ENCODE measurements around the gene CPSF4L. TPM values are rescaled to one million over a fixed set of nuclear protein-coding genes. Genes with fewer than 3 reads are reported as not detected.

CPSF4L gene
- total RNA-seq, 2 experiments from 2014 or later, result not detected

GRCh38 chr17:73283250-73283649, 21.6 kb upstream of the CPSF4L start:
- POLR2A ChIA-PET, result interaction anchor here (0.7 kb wide), 2 partner anchors 23 to 58 kb away, joined by 3 read pairs; no protein-coding TSS in a partner anchor
- Histone ChIP-seq H3K4me1 (ENCODE audit: insufficient read depth, low read length, poor library complexity, severe bottlenecking) (no peaks in the 10 kb centered on the region), H3K4me3 (ENCODE audit: low read depth, low read length, poor library complexity, severe bottlenecking) (no peak overlapping the region), H4K20me1 (ENCODE audit: insufficient read depth, low read length) (no peaks in the 10 kb centered on the region), H3K9me3 (ENCODE audit: low read length) (no peaks in the 10 kb centered on the region), H3K79me2 (ENCODE audit: insufficient read depth, low read depth, low read length) (no peaks in the 10 kb centered on the region), H3K4me2 (ENCODE audit: low read length) (no peak overlapping the region), H2AFZ (ENCODE audit: low read length) (no peak overlapping the region), H3K36me3 (ENCODE audit: insufficient read depth, low read length) (no peaks in the 10 kb centered on the region), H3K9me2 (ENCODE audit: insufficient read depth, low read length) (no peaks in the 10 kb centered on the region), H3K27ac (ENCODE audit: low read depth, low read length, poor library complexity, severe bottlenecking) (no peak overlapping the region)
- intact Hi-C loops (cut with micrococcal nuclease; ENCODE audit: unreplicated experiment), result no loop called here
- no TSS peak for BruUV-seq (replicated peaks)
- DNase-seq (ENCODE audit: low spot score), result no peak
- TF ChIP-seq CTCF (conservative IDR thresholded peaks at IDR 0.05; ENCODE audit: low read length) (no peak), EZH2phosphoT487 (IDR thresholded peaks at IDR 0.05; ENCODE audit: borderline replicate concordance, low read depth, low read length) (no peak)
- CTCF ChIA-PET (ENCODE audit: unreplicated experiment), result no interaction called here

DNA sequence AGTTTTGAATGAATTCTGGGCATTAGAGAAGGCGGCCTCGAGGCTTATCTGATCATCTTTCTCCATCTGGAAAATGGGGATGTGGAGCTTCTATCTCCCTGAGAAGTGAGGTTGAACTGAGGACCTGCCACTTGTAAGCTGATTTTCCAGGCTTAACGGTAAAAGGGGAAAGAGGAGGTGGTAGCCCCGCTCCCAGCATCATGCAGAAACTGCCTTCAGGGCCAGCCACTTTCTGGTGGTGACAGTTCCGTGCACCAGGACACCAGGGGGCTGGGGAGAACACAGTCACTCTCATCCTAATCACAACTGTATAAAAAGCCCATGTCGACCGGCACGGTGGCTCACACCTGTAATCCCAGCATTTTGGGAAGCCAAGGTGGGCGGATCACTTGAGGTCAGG, 20.9 kb upstream of the CPSF4L start:
- Histone ChIP-seq H3K27ac (ENCODE audit: low read depth, low read length, poor library complexity, severe bottlenecking) (no peak overlapping the region), H3K4me2 (ENCODE audit: low read length) (no peak overlapping the region), H3K4me3 (ENCODE audit: low read depth, low read length, poor library complexity, severe bottlenecking) (no peak overlapping the region), H3K4me1 (ENCODE audit: insufficient read depth, low read length, poor library complexity, severe bottlenecking) (no peaks in the 10 kb centered on the region), H2AFZ (ENCODE audit: low read length) (no peak overlapping the region), H3K36me3 (ENCODE audit: insufficient read depth, low read length) (no peaks in the 10 kb centered on the region), H4K20me1 (ENCODE audit: insufficient read depth, low read length) (no peaks in the 10 kb centered on the region), H3K79me2 (ENCODE audit: insufficient read depth, low read depth, low read length) (no peaks in the 10 kb centered on the region), H3K9me3 (ENCODE audit: low read length) (no peaks in the 10 kb centered on the region), H3K9me2 (ENCODE audit: insufficient read depth, low read length) (no peaks in the 10 kb centered on the region)
- ChIA-PET CTCF (ENCODE audit: unreplicated experiment) (no interaction called here), POLR2A (interaction anchor here (0.6 to 0.7 kb wide), 2 partner anchors 59 to 90 kb away, joined by 3 read pairs; no protein-coding TSS in a partner anchor)
- intact Hi-C loops (cut with micrococcal nuclease; ENCODE audit: unreplicated experiment), result no loop called here
- BruUV-seq (replicated peaks), result no TSS peak
- DNase-seq (ENCODE audit: low spot score), result no peak
- no peak for TF ChIP-seq CTCF (conservative IDR thresholded peaks at IDR 0.05; ENCODE audit: low read length)
- no peak for TF ChIP-seq EZH2phosphoT487 (IDR thresholded peaks at IDR 0.05; ENCODE audit: borderline replicate concordance, low read depth, low read length)

DNA sequence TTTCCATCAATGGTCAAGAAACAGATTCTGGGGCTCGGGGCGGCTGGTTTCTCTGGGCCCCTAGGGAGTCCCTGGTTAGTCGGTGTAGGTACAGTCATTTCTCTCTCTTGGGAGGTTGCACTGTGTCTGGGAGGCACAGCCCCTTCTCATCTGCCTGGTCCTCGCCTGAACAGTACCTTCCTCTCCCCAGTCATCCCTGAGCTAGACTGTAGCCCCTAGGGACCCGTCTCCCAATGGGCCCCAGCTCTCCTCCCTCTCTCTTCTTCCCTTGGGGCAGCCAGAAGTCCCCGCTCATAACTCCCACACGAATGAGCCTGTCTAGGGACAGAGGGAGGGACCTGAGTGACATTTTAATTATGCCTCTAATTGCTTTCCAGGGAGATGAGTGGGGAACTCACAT, 20.2 kb upstream of the CPSF4L start:
- no peaks in the 10 kb centered on the region for H3K9me2 ChIP-seq (ENCODE audit: insufficient read depth, low read length)
- no TSS peak for BruUV-seq (replicated peaks)
- no peaks in the 10 kb centered on the region for H4K20me1 ChIP-seq (ENCODE audit: insufficient read depth, low read length)
- TF ChIP-seq CTCF (conservative IDR thresholded peaks at IDR 0.05; ENCODE audit: low read length), result no peak
- no peak for TF ChIP-seq EZH2phosphoT487 (IDR thresholded peaks at IDR 0.05; ENCODE audit: borderline replicate concordance, low read depth, low read length)
- H3K79me2 ChIP-seq (ENCODE audit: insufficient read depth, low read depth, low read length), result no peaks in the 10 kb centered on the region
- no peaks in the 10 kb centered on the region for H3K36me3 ChIP-seq (ENCODE audit: insufficient read depth, low read length)
- POLR2A ChIA-PET, result interaction anchor here (1.3 kb wide), 1 partner anchor 12 kb away, joined by 3 read pairs; no protein-coding TSS in a partner anchor
- H3K27ac ChIP-seq (ENCODE audit: low read depth, low read length, poor library complexity, severe bottlenecking), result no peak overlapping the region
- intact Hi-C loops (cut with micrococcal nuclease; ENCODE audit: unreplicated experiment), result no loop called here
- CTCF ChIA-PET (ENCODE audit: unreplicated experiment), result no interaction called here
- no peak for DNase-seq (ENCODE audit: low spot score)
- H3K4me3 ChIP-seq (ENCODE audit: low read depth, low read length, poor library complexity, severe bottlenecking), result no peak overlapping the region
- H3K4me1 ChIP-seq (ENCODE audit: insufficient read depth, low read length, poor library complexity, severe bottlenecking), result no peaks in the 10 kb centered on the region
- no peaks in the 10 kb centered on the region for H3K9me3 ChIP-seq (ENCODE audit: low read length)
- H3K4me2 ChIP-seq (ENCODE audit: low read length), result no peak overlapping the region
- H2AFZ ChIP-seq (ENCODE audit: low read length), result no peak overlapping the region

Measured in OCI-LY7 (cell line).